PC-9 (cell line): ENCODE measurements around the gene CENPB.

Source experiments
- CTCF ChIP-seq: fragments of 200-600 bp; sonication (generic); conservative IDR thresholded peaks from 2 replicates; pipeline ENCODE4 v1.6.1; 2017; ENCODE audit warnings: mixed run types, antibody characterized with exemption, mild to moderate bottlenecking, moderate library complexity
- EZH2 ChIP-seq: fragments of 200-600 bp; sonication (generic); IDR thresholded peaks from 2 replicates; pipeline ENCODE4 v1.8.0; 2017; ENCODE audit warnings: antibody characterized with exemption, low read depth

DNA sequence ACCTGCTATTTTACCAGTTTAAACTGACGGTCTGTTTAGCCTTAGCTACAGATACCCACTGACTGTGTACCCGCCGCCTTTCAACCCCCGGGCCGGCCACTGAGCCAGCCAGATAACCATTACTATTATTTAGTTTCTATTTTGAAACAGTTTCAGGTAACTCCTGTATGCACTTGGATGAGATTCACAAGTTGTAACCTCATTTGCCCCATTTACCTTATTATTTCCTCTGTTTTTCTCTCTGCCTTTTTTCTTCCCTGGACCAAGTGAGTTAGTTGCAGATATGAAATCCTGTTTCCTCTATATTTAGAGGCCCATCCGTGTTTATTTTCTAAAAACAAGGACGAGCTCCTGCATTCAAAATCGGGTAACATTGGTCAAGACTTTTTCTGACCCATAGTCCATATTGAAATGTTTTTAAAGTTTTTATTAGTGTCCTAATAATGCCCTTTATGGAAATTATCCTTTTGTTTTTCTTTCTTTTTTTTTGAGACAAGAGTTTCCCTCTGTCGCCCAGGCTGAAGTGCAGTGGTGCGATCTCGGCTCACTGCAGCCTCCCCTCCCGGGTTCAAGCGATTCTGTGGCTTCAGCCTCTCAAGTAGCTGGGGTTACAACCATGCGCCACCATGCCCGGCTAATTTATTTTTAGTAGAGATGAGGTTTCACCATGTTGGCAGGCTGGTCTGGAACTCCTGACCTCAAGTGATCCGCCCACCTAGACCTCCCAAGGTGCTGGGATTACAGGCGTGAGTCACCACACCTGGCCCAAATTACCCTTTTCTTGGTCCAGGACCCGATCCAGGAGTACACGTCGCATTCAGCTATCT is 34.6 kb upstream of the CENPB start:
- TF ChIP-seq CTCF (no peak), EZH2 (no peak)
